OCI-LY3 (cell line): ENCODE measurements around the gene TEC.

Experiments used
- H2AFZ ChIP-seq: fragments of 200-600, 300-600 bp; shearing (Covaris generic); 2 replicates; pipeline ENCODE4 v1.6.0; 2014; ENCODE audit warnings: antibody characterized with exemption, low read depth, low read length
- H3K27ac ChIP-seq: fragments of 200-600, 300-600 bp; sonication (generic); 2 replicates; pipeline ENCODE4 v1.5.1; 2014; ENCODE audit warnings: mild to moderate bottlenecking, low read length, moderate library complexity, mixed read lengths
- H3K27me3 ChIP-seq: fragments of 200-600, 300-600 bp; sonication (generic); 2 replicates; pipeline ENCODE4 v1.6.1; 2014; ENCODE audit warnings: low read depth, low read length, mixed read lengths
- H3K36me3 ChIP-seq: fragments of 200-600, 300-600 bp; sonication (generic); replicated peaks from 2 replicates; pipeline ENCODE3; 2014; ENCODE audit warnings: low read depth, low read length, mixed read lengths
- H3K4me1 ChIP-seq: fragments of 300-600, 200-600 bp; sonication (generic); 2 replicates; pipeline ENCODE4 v1.6.1; 2014; ENCODE audit warnings: low read length, mixed read lengths
- H3K4me2 ChIP-seq: fragments of 200-600, 300-600 bp; sonication (generic); 2 replicates; pipeline ENCODE4 v1.6.1; 2014; ENCODE audit warnings: low read length, mixed read lengths
- H3K4me3 ChIP-seq: fragments of 300-600, 200-600 bp; sonication (generic); 2 replicates; pipeline ENCODE4 v1.5.1; 2014; ENCODE audit warnings: antibody characterized with exemption, mild to moderate bottlenecking, low read length, moderate library complexity
- H3K79me2 ChIP-seq: fragments of 300-600, 200-600 bp; shearing (Covaris generic); 2 replicates; pipeline ENCODE4 v1.6.1; 2014; ENCODE audit warnings: mild to moderate bottlenecking, low read length, mixed read lengths
- H3K9ac ChIP-seq: fragments of 300-600, 200-600 bp; shearing (Covaris generic); 2 replicates; pipeline ENCODE4 v1.6.0; 2014; ENCODE audit warnings: mild to moderate bottlenecking, low read length, moderate library complexity
- H3K9me3 ChIP-seq: fragments of 200-600, 300-600 bp; shearing (Covaris generic); 2 replicates; pipeline ENCODE4 v1.6.1; 2014; ENCODE audit warnings: low read length, mixed read lengths; ENCODE audit not compliant: insufficient read depth
- H4K20me1 ChIP-seq: fragments of 200-600, 300-600 bp; sonication (generic); 2 replicates; pipeline ENCODE4 v1.6.1; 2016; ENCODE audit warnings: low read length, mixed read lengths; ENCODE audit not compliant: insufficient read depth
- CTCF ChIP-seq: fragments of 200-600, 300-600 bp; sonication (generic); IDR thresholded peaks from 2 replicates; pipeline ENCODE4 v1.5.1; 2014; ENCODE audit warnings: antibody characterized with exemption, low read length, low read depth
- EZH2phosphoT487 ChIP-seq: fragments of 200-600 bp; shearing (Covaris generic); IDR thresholded peaks from 2 replicates; pipeline ENCODE4 v1.6.1; 2018; ENCODE audit warnings: antibody characterized with exemption, mixed run types, low read depth

TEC gene

DNA sequence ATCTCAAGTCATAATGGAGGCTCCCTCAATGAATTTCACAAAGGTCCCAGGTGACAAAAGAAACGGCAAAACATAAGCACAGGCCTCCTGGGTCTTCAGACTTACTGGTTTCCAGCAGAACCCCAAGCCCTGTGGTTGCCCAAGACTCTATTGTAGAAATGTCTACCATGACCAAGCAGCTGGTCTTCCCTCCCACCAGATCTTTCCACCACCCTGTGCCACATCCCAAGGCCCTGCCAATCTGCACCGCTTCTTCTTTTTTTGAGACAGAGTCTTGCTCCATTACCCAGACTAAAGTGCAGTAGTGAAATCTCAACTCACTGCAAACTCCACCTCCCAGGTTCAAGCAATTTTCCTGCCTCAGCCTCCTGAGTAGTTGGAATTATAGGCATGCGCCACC, 112.4 kb downstream of the TEC start:
- TF ChIP-seq CTCF (no peak), EZH2phosphoT487 (no peak)
- Histone ChIP-seq H2AFZ (no peak overlapping the region), H4K20me1 (no peaks in the 10 kb centered on the region), H3K79me2 (no peaks in the 10 kb centered on the region), H3K4me3 (no peak overlapping the region), H3K27ac (no peak overlapping the region), H3K27me3 (no peaks in the 10 kb centered on the region), H3K9ac (no peak overlapping the region), H3K9me3 (peaks cover 18% of the 10 kb centered on the region), H3K4me1 (peaks cover 4% of the 10 kb centered on the region), H3K4me2 (no peak overlapping the region), H3K36me3 (peaks cover 54% of the 10 kb centered on the region)

GRCh38 chr4:48156423-48156822, 113.2 kb downstream of the TEC start:
- Histone ChIP-seq H3K79me2 (no peaks in the 10 kb centered on the region), H3K4me1 (no peaks in the 10 kb centered on the region), H3K4me3 (no peak overlapping the region), H4K20me1 (no peaks in the 10 kb centered on the region), H3K36me3 (peaks cover 51% of the 10 kb centered on the region), H2AFZ (no peak overlapping the region), H3K27me3 (no peaks in the 10 kb centered on the region), H3K4me2 (no peak overlapping the region), H3K27ac (no peak overlapping the region), H3K9ac (no peak overlapping the region), H3K9me3 (peaks cover 18% of the 10 kb centered on the region)
- no peak for TF ChIP-seq CTCF
- TF ChIP-seq EZH2phosphoT487, result no peak

- H3K4me2 ChIP-seq, result no peak overlapping the region
- no peak overlapping the region for H2AFZ ChIP-seq
- no peak overlapping the region for H3K4me3 ChIP-seq
- H3K27ac ChIP-seq, result no peak overlapping the region
- no peak overlapping the region for H3K9ac ChIP-seq
- TF ChIP-seq EZH2phosphoT487, result no peak
- TF ChIP-seq CTCF, result no peak
- H4K20me1 ChIP-seq, result no peaks in the 10 kb centered on the region
- H3K36me3 ChIP-seq, result peaks cover 47% of the 10 kb centered on the region
- H3K9me3 ChIP-seq, result peaks cover 18% of the 10 kb centered on the region
- H3K27me3 ChIP-seq, result no peaks in the 10 kb centered on the region
- H3K4me1 ChIP-seq, result peaks cover 8% of the 10 kb centered on the region; the same call in 1 of the 2 replicates
- no peaks in the 10 kb centered on the region for H3K79me2 ChIP-seq
Measured at GRCh38 chr4:48153791-48154550, 115.7 kb downstream of the TEC start.

- Histone ChIP-seq H3K27me3 (no peaks in the 10 kb centered on the region), H3K4me3 (no peak overlapping the region), H2AFZ (no peak overlapping the region), H3K36me3 (peaks cover 44% of the 10 kb centered on the region), H4K20me1 (no peaks in the 10 kb centered on the region), H3K27ac (no peak overlapping the region), H3K79me2 (no peaks in the 10 kb centered on the region), H3K9ac (no peak overlapping the region), H3K4me1 (peaks cover 8% of the 10 kb centered on the region; the same call in 1 of the 2 replicates), H3K4me2 (no peak overlapping the region), H3K9me3 (peaks cover 18% of the 10 kb centered on the region)
- TF ChIP-seq CTCF (no peak), EZH2phosphoT487 (no peak)
Measured at GRCh38 chr4:48152259-48152658, 117.4 kb downstream of the TEC start.
